Thoracic aorta (tissue), 2 donors: ENCODE measurements around the gene SAMD11. TPM values are rescaled to one million over a fixed set of nuclear protein-coding genes. Genes with fewer than 3 reads are reported as not detected.

Experiments used
- ATAC-seq: fragments of 150-250 bp; one replicate; pipeline ENCODE4 v1.8.0; 2017; ENCODE audit warnings: low read depth; ENCODE audit not compliant: insufficient number of reproducible peaks, low FRiP score
- DNase-seq: peaks from one replicate; pipeline ENCODE4 v3.0.0-alpha.2; 2020; ENCODE audit warnings: low spot score
- H3K27ac ChIP-seq, 2 donors: fragments of 200-600 bp; sonication (generic); 1 replicate in 1 of 2; 2 replicates in 1 of 2; pipeline ENCODE4 v1.5.1; 2016; ENCODE audit warnings: mild to moderate bottlenecking in 2 of 2, moderate library complexity in 2 of 2
- H3K27me3 ChIP-seq: fragments of 200-600 bp; sonication (generic); replicated peaks from 2 replicates; pipeline ENCODE4 v1.6.0; 2016; ENCODE audit warnings: mild to moderate bottlenecking; ENCODE audit not compliant: insufficient read depth
- H3K36me3 ChIP-seq: fragments of 200-600 bp; sonication (generic); one replicate; pipeline ENCODE4 v1.5.1; 2016
- H3K4me1 ChIP-seq, 2 donors: fragments of 200-600 bp; sonication (generic); 1 replicate in 1 of 2; 2 replicates in 1 of 2; pipeline versions ENCODE4 v1.5.1 to v1.6.0; 2016; ENCODE audit warnings: low read depth in 2 of 2, mild to moderate bottlenecking in 1 of 2; ENCODE audit not compliant: control insufficient read depth in 1 of 2
- H3K4me3 ChIP-seq: fragments of 200-600 bp; sonication (generic); 2 replicates; pipeline ENCODE4 v1.5.1; 2016; ENCODE audit warnings: mild to moderate bottlenecking
- H3K9me3 ChIP-seq: fragments of 200-600 bp; sonication (generic); 2 replicates; pipeline ENCODE4 v1.5.1; 2016
- total RNA-seq, 2 donors: library from RNA; depleted of rRNA; stranded (reverse); fragments of >200 nt; gene quantifications; one replicate each; pipeline versions ENCODE4 v1.1.0 to v1.2.3, GENCODE V29; 2016
- TF ChIP-seq, protein P1 (sequence below): fragments of 200-600 bp; sonication (generic); IDR thresholded peaks from one replicate; pipeline ENCODE4 v1.5.1; 2019; ENCODE audit warnings: antibody characterized with exemption

The SAMD11 gene
- total RNA-seq, 2 donors from 2014 or later: 10.2 to 18.8 TPM

GRCh38 chr1:980602-981395 lies 57.1 kb downstream of the SAMD11 start:
- H3K9me3 ChIP-seq: no peaks in the 10 kb centered on the region
- TF ChIP-seq, protein P1, sequence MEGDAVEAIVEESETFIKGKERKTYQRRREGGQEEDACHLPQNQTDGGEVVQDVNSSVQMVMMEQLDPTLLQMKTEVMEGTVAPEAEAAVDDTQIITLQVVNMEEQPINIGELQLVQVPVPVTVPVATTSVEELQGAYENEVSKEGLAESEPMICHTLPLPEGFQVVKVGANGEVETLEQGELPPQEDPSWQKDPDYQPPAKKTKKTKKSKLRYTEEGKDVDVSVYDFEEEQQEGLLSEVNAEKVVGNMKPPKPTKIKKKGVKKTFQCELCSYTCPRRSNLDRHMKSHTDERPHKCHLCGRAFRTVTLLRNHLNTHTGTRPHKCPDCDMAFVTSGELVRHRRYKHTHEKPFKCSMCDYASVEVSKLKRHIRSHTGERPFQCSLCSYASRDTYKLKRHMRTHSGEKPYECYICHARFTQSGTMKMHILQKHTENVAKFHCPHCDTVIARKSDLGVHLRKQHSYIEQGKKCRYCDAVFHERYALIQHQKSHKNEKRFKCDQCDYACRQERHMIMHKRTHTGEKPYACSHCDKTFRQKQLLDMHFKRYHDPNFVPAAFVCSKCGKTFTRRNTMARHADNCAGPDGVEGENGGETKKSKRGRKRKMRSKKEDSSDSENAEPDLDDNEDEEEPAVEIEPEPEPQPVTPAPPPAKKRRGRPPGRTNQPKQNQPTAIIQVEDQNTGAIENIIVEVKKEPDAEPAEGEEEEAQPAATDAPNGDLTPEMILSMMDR: no peak
- peaks cover 0 to 13% of the 10 kb centered on the region in 2 donors for H3K4me1 ChIP-seq
- DNase-seq (no peak), ATAC-seq (no peak)
- H3K36me3 ChIP-seq: no peaks in the 10 kb centered on the region
- H3K27me3 ChIP-seq: no peaks in the 10 kb centered on the region
- no peak overlapping the region for H3K27ac ChIP-seq
- H3K4me3 ChIP-seq: no peak overlapping the region

DNA sequence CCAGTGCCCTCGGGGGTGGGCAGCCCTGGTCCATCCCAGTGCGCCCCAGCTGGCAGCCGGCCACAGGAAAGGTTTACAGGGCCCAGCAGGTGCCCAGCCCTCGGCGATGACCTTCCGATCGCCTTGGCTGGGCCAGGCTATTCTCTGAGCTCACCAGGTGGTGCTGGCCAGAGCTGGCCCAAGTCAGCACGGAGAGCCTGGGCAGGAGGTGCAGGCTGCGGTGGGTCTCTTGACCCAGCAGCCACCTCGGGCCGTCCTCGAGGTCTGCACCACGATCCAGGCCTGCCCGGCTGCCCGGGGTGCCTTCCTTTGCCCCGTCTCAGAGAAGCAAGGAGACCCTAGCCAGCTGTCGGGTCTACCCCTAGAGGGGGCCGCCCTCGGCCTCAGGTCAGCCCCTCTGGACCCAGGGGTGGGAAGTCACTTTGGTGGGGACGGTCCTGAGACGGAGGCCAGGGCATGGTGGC lies 57.8 kb downstream of the SAMD11 start:
- H3K27me3 ChIP-seq: no peaks in the 10 kb centered on the region
- DNase-seq: no peak
- no peak for ATAC-seq
- H3K4me3 ChIP-seq: no peak overlapping the region
- no peaks in the 10 kb centered on the region for H3K36me3 ChIP-seq
- TF ChIP-seq, protein P1: no peak
- no peaks in the 10 kb centered on the region for H3K9me3 ChIP-seq
- no peak overlapping the region for H3K27ac ChIP-seq
- H3K4me1 ChIP-seq: peaks cover 0 to 8% of the 10 kb centered on the region in 2 donors

- ATAC-seq (no peak), DNase-seq (no peak)
- TF ChIP-seq, protein P1: no peak
- Histone ChIP-seq H3K27me3 (no peaks in the 10 kb centered on the region), H3K9me3 (no peaks in the 10 kb centered on the region), H3K4me3 (no peak within 1 kb of the TSS), H3K27ac (no peak within 1 kb of the TSS), H3K36me3 (no peaks in the 10 kb centered on the region), H3K4me1 (peaks cover 0 to 8% of the 10 kb centered on the region in 2 donors)
Measured at GRCh38 chr1:981955-982558, 58.3 kb downstream of the SAMD11 start, which contains the start of gene PERM1. PERM1 (minus strand) TSS chr1:982093; CDS start chr1:981029, 1,064 bp downstream.

GRCh38 chr1:982765-983436 lies 59.2 kb downstream of the SAMD11 start:
- H3K27me3 ChIP-seq: no peaks in the 10 kb centered on the region

More at GRCh38 chr1:982765-983436, 59.2 kb downstream of the SAMD11 start:
- peaks cover 0 to 8% of the 10 kb centered on the region in 2 donors for H3K4me1 ChIP-seq
- ATAC-seq: no peak
- no peaks in the 10 kb centered on the region for H3K36me3 ChIP-seq
- TF ChIP-seq, protein P1: no peak
- no peak overlapping the region for H3K27ac ChIP-seq
- no peaks in the 10 kb centered on the region for H3K9me3 ChIP-seq
- no peak overlapping the region for H3K4me3 ChIP-seq
- no peak for DNase-seq
